GM12865 (cell line): ENCODE results near the gene COQ3.
"Not testable (repeated sequence)": the region's sequence is repeated elsewhere in the genome, so short reads cannot be mapped to it uniquely, and the experiment has no call there.

Source experiments
- DNase-seq: peaks from one replicate; pipeline ENCODE4 v3.0.0; 2010; ENCODE audit warnings: low read depth
- H3K4me3 ChIP-seq: 2 replicates; pipeline ENCODE4 v1.5.1; 2011; ENCODE audit warnings: mild to moderate bottlenecking, low read depth, low read length, control low read depth
- TF ChIP-seq, protein P1 (sequence below): IDR thresholded peaks from 2 replicates; pipeline ENCODE4 v1.5.1; 2011; ENCODE audit warnings: low read length, control low read depth, low read depth, inconsistent platforms; ENCODE audit not compliant: insufficient read depth; ENCODE audit errors: missing control alignments

COQ3 gene

GRCh38 chr6:99348288-99349170 is 45.5 kb downstream of the COQ3 start:
- DNase-seq: no peak
- no peak overlapping the region for H3K4me3 ChIP-seq
- TF ChIP-seq, protein P1, sequence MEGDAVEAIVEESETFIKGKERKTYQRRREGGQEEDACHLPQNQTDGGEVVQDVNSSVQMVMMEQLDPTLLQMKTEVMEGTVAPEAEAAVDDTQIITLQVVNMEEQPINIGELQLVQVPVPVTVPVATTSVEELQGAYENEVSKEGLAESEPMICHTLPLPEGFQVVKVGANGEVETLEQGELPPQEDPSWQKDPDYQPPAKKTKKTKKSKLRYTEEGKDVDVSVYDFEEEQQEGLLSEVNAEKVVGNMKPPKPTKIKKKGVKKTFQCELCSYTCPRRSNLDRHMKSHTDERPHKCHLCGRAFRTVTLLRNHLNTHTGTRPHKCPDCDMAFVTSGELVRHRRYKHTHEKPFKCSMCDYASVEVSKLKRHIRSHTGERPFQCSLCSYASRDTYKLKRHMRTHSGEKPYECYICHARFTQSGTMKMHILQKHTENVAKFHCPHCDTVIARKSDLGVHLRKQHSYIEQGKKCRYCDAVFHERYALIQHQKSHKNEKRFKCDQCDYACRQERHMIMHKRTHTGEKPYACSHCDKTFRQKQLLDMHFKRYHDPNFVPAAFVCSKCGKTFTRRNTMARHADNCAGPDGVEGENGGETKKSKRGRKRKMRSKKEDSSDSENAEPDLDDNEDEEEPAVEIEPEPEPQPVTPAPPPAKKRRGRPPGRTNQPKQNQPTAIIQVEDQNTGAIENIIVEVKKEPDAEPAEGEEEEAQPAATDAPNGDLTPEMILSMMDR: no peak

DNA sequence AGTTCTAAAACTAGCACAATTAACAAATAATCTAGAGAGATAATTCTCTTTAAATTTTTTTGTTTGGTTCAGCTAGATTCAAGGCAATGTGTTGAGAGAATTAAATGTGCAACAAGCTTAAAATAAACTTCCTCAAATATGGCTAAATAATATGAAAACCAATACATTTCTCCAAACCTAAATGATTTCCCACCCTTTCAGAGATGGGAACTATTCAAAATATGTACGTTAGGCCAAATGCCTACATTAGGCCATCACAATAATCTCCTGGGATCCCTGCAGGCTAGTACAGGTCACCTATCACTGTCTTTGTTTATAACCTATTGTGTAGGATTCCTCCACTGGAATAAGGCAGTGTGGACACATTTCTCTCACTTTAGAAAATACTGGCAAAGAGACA is 46.2 kb downstream of the COQ3 start:
- TF ChIP-seq, protein P1: no peak
- no peak overlapping the region for H3K4me3 ChIP-seq
- DNase-seq: no peak

GRCh38 chr6:99346595-99346994 is 47.4 kb downstream of the COQ3 start:
- H3K4me3 ChIP-seq: no peak overlapping the region
- TF ChIP-seq, protein P1: no peak
- no peak for DNase-seq

DNA sequence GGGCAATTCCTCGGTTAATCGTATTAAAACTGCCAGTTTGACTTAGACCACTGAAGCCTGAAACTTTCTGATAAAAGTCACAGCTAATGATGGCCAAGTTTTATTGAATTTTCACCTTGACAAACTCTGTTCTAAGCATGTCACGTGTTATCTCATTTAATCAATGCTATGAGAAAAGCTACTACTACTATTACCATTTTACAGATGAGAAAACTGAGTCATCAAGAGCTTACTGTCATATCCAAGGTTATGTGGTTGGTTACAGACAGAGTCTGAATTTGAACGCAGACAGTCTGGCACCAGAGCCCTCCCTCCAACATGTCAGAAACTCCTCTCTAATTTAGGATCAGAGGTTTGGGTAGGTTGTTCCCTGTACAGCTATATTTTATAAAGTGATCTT is 48.8 kb downstream of the COQ3 start:
- no peak for DNase-seq
- H3K4me3 ChIP-seq: no peak overlapping the region
- TF ChIP-seq, protein P1: no peak

DNA sequence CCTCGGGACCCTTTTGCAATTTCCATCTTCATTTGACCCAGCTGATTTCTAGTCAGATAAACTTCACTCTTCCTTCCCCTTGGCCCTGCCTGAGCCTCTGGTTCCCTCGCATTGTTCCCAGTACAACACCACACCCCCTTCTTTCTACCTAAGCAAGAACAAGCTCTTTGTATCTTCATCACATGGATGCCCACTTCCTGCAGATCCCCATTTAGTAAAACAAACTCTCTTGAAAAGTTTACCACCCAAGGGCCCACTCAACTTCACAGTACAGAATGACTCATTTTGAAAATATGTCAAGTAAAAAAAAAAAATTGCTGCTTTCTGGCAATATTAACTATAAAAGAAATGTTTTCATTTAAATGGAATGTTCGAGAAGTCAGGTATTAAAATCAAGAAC is 49.7 kb downstream of the COQ3 start:
- TF ChIP-seq, protein P1: no peak
- no peak overlapping the region for H3K4me3 ChIP-seq
- DNase-seq: no peak

DNA sequence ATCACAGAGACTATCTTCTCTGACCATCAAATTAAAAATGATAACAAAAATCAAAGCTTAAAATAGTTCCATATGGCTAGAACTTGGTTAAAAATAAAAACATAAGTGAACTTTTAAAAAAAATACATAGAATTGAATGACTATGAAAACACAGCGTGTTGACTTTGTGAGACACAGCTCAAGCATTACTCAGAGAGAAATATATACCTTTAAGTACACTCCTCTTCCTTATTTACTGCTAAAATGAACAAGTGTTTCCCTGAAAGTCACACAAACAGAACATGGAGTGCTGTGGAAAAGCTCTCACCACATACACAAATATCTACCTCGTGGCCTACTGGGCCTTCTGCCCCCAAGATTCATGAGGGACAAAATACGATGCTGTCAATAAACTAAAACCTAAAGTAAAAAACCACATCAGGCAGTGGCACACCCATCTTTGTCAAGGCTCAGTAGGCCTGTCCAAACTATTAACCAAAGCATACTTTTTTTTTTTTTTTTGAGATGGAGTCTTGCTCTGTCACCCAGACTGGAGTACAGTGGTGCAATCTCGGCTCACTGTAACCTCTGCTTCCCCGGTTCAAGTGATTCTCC is 52.0 kb downstream of the COQ3 start:
- no peak overlapping the region for H3K4me3 ChIP-seq
- TF ChIP-seq, protein P1: no peak
- no peak for DNase-seq

GRCh38 chr6:99338188-99338587 is 55.8 kb downstream of the COQ3 start:
- DNase-seq: no peak
- TF ChIP-seq, protein P1: no peak
- H3K4me3 ChIP-seq: no peak overlapping the region

DNA sequence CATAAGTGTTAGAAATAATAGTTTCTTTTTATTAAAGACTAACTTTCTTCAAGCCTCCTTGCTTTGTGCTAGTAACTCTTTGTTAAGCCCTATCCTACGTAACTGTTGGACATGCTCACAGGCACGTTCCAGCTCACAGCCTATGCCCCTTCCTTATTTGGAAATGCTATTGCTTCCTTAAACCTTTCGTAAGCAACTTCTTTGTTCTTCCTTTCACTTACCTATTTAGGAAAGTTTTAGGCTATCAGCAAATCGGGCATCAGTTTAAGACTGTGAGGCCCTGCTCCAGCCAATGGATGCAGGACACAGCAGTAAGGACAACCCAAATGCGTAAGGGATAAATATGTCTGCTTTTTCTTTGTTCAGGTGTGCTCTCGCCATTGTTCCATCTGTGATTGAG is 58.7 kb downstream of the COQ3 start:
- not testable (repeated sequence) for DNase-seq, H3K4me3 ChIP-seq
